Right ventricle myocardium inferior (tissue), 1 donor: Measurements from ENCODE around the gene CNTFR. TPM values are rescaled to one million over a fixed set of nuclear protein-coding genes. Genes with fewer than 3 reads are reported as not detected.

Experiments used
- ATAC-seq: fragments of 200-7000 bp; cut with Tn5 transposase; one replicate; pipeline ENCODE4 v1.9.1; 2020; ENCODE audit warnings: mild to moderate bottlenecking, moderate library complexity
- DNase-seq: peaks from one replicate; pipeline ENCODE4 v3.0.0; 2021; ENCODE audit errors: missing footprints
- intact Hi-C: fragments of 100-400 bp; cut with DNase I; formaldehyde crosslinking; loops from one replicate; pipeline ENCODE4 v1.11.0; 2022
- total RNA-seq: library from RNA; stranded (reverse); fragmentation: NEBNext Ultra II Directional; extraction: Animal tissue kit (Norgen Biotek cat#: 25700); gene quantifications from one replicate; pipeline ENCODE4 v1.2.1, GENCODE V29; 2021
- donor health status: DM: no; HTN: yes; CAD: no; lungs with severe emphysema.

The CNTFR gene
- total RNA-seq, 1 donor from 2014 or later = 8.7 TPM

DNA sequence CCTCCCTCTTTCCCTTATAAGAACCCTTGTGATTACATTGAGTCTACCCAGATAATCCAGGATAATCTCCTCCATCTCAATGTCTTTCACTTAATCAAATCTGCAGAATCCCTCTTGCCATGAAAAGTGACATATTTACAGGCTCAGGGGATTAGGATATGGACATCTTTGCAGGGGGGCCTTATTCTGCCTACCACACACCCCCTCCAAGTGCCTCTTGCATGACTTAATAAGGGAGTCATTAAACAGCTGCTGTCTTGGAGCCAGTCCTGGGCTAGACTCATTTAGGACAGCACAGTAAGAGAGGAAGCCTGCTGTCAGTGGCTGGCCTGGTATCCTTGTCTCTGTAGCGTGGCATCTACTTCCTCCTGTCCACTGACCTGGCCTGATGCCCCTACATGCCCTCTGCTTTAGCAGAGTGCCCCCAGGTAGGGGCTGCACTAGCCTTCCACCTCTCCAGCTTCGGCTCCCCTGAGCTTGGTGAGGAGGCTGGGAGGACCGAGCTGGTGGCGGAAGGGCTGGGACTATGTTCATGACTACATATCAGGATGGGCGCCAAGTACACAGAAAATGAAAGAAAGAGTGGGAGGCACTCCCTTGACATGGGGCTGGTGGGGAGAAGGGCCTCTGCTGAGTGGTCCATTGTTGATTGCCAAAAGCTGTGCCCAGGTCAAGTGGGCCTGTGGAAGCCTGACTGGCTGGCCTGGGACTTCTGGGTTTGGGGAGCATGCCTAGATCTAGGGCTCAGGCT lies 84.0 kb downstream of the CNTFR start:
- ATAC-seq (no peak), DNase-seq (no peak)
- intact Hi-C loops = no loop called here

DNA sequence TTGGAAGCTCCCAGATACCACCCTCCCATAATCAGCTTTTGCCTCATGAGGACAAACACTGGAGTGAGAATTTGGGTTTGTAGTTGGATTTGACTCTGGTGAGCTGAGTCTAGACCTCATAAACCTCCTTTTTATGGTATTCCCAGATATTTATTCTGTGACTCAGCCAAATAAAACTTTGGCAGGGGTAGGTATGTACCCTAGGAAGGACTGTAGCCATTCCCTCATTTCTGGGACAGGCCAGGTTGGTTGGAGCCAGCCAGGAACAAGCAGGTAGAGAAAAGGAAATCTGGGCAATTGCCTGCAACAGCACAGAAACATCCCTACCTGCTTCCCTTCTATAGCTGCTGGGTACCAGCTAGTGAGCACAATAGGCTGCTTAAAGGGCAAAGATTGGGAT lies 86.1 kb downstream of the CNTFR start:
- ATAC-seq = no peak
- intact Hi-C loops = loop anchor here (5.0 kb wide), 1 partner anchor 89 kb away; no protein-coding TSS in a partner anchor

DNA sequence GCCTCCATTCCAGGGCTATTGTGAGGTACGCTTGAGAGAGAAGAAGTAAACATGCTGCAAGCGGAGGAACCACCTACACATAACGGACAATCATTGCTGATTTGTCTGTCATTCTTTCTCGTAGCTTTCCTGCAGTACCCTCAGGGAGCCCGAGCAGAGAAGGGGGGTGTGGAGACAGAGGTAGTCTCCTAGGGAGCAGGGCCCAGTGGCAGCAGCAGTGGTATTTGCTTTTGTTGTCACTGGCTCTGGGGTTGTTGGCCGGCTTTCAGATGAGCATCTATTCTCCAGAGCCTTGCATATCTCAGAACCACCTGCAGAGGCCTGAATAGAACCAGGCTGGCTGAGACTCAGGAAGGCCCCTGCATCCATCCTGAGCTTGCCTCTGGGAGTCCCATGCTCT lies 86.6 kb downstream of the CNTFR start:
- no peak for ATAC-seq
- intact Hi-C loops = loop anchor here (5.0 kb wide), 1 partner anchor 89 kb away; no protein-coding TSS in a partner anchor
- no peak for DNase-seq

More for the DNA sequence above, 86.1 kb downstream of the CNTFR start:
- DNase-seq = no peak

DNA sequence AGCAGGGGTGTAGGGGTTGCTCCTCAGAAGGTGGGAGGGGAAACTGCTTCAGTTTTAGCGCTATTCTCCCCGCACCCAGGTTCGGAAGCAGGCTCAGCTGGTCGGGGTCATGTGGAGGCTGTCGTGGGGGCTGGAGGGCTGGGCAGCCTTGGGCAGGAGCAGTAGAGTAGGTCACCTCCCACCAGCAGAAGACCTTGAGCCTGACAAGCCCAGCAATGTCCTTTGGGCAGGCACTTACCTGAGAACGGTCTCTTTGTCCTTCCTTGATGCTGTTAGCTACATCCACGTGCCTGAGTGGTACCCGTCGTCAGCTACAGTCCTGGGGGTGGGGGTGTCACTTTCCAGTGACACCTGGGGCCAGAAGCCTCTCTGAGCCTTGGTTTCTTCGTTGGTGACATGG lies 87.1 kb downstream of the CNTFR start:
- intact Hi-C loops = loop anchor here (5.0 kb wide), 1 partner anchor 90 kb away; no protein-coding TSS in a partner anchor
- ATAC-seq = no peak
- DNase-seq = no peak

DNA sequence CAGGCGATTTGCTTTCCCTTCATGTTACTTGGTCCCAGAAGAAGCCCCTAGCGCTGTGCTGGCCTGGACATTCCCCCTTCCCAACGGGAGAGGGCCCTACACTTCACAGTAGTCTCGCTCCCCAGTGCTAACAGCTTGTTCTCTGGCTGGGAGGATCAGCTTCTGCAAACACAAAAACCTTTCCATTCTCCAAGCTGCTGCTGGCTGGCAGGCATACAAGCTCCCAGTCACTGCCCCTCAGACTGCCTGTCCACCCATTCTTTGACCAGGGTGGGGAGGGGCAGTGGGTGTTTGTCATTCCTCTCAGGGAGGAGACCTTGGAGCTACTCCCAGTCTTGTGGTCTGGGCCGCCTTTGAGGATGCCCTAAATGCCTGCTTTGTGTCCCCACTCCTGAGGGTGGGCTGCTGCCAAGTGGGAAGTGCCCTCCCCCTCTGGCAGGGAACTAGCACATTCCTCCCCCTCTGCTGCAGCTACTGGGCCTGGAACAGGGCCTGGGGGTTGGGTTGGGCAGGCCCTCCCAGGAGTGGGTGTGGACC lies 87.6 kb downstream of the CNTFR start:
- intact Hi-C loops = loop anchor here (2.0 to 5.0 kb wide), 2 partner anchors 90 to 97 kb away; no protein-coding TSS in a partner anchor
- peak; percentile 74 for ATAC-seq

More for the DNA sequence above, 87.6 kb downstream of the CNTFR start:
- DNase-seq = no peak

Other genes starting within 250 kb of the CNTFR start
- gene MYORG, start 212.8 kb downstream of the CNTFR start, total RNA-seq = 9.0 TPM
- gene FAM219A, start 131.2 kb downstream of the CNTFR start, total RNA-seq = 27.2 TPM
- not detected for gene DNAI1, start 130.9 kb downstream of the CNTFR start, total RNA-seq
- 0.51 TPM for gene ENHO, start 66.7 kb downstream of the CNTFR start, total RNA-seq
- gene RPP25L, start 22.4 kb upstream of the CNTFR start, total RNA-seq = 38.3 TPM
- gene DCTN3, start 30.8 kb upstream of the CNTFR start, total RNA-seq = 133 TPM
- gene ARID3C, start 39.3 kb upstream of the CNTFR start, total RNA-seq = not detected
- gene SIGMAR1, start 48.1 kb upstream of the CNTFR start, total RNA-seq = 25.6 TPM
- 54.1 TPM for gene GALT, start 57.0 kb upstream of the CNTFR start, total RNA-seq
- gene IL11RA, start 62.5 kb upstream of the CNTFR start, total RNA-seq = 43.6 TPM
- gene CCL27, start 72.9 kb upstream of the CNTFR start, total RNA-seq = not detected
- 1.1 TPM for gene CCL19, start 101.6 kb upstream of the CNTFR start, total RNA-seq
- 12.4 TPM for gene CCL21, start 120.4 kb upstream of the CNTFR start, total RNA-seq